Stomach (tissue), 4 donors: ENCODE data around the gene CD82.

Experiments
- CTCF ChIP-seq, 7 experiments: fragments of 450-650 bp in 4 of 7; fragments of 200-600 bp in 3 of 7; sonication (generic) in 3 of 7; IDR thresholded peaks; one replicate each; pipeline ENCODE4 v1.5.1; 2016 to 2019; ENCODE audit warnings: antibody characterized with exemption in 7 of 7, control low read depth in 2 of 7, mild to moderate bottlenecking in 1 of 7
- POLR2A ChIP-seq, 4 donors: fragments of 450-650 bp; IDR thresholded peaks; one replicate each; pipeline ENCODE4 v1.6.1; 2016; ENCODE audit warnings: antibody characterized with exemption in 4 of 4, control low read depth in 2 of 4, mild to moderate bottlenecking in 1 of 4, moderate library complexity in 1 of 4

DNA sequence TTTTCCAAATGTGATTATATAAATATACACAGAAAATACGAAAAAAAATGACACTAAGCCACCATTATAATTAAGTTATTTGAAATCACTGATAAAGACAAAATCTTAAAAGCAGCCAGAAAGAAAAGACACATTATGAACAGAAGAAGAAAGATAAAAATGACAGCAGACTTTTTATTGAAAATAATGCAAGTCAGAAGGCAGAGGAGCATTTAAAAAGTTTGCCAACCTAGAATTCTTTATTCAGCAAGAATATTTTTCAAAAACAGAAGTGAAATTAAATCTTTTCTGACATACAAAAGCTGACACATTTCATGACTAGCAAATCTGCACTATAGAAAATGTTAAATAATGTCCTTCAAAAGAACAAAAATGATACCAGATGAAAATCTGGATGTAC lies 77.8 kb downstream of the CD82 start:
- TF ChIP-seq CTCF (IDR thresholded peaks at IDR 0.05) (no peak), POLR2A (IDR thresholded peaks at IDR 0.05) (no peak)
